Large intestine (tissue), 3 donors: ENCODE results near the gene TACC2. TPM values are rescaled to one million over a fixed set of nuclear protein-coding genes. Genes with fewer than 3 reads are reported as not detected.

Experiments
- DNase-seq, 2 donors: peaks; one replicate each; pipeline versions ENCODE4 v3.0.0 to v3.0.0-alpha.2; 2013
- H3K27ac ChIP-seq: one replicate; pipeline ENCODE4 v1.5.1; 2013; ENCODE audit warnings: low read length
- H3K27me3 ChIP-seq: 2 replicates; pipeline ENCODE4 v1.6.1; 2013; ENCODE audit warnings: low read length; ENCODE audit not compliant: control insufficient read depth, insufficient read depth
- H3K36me3 ChIP-seq: 2 replicates; pipeline ENCODE4 v1.6.1; 2013; ENCODE audit warnings: low read length; ENCODE audit not compliant: control insufficient read depth, insufficient read depth
- H3K4me1 ChIP-seq: one replicate; pipeline ENCODE4 v1.6.1; 2013; ENCODE audit warnings: low read length; ENCODE audit not compliant: control insufficient read depth, insufficient read depth
- H3K4me3 ChIP-seq: one replicate; pipeline ENCODE4 v1.5.1; 2013; ENCODE audit warnings: low read length
- H3K9me3 ChIP-seq: one replicate; pipeline ENCODE4 v1.6.1; 2013; ENCODE audit warnings: mild to moderate bottlenecking, low read depth, low read length, moderate library complexity; ENCODE audit not compliant: control insufficient read depth
- whole genome bisulfite sequencing: methylation state at CpG from one replicate; pipeline ENCODE4 v1.1.5; 2013; ENCODE audit warnings: low lambda C conversion rate; ENCODE audit not compliant: insufficient coverage; 5-methylcytosine and 5-hydroxymethylcytosine counted together
- polyA plus RNA-seq: library from polyadenylated mRNA; unstranded; fragments of 120-200 nt; gene quantifications from one replicate; pipeline ENCODE4 v1.2.1, GENCODE V29; 2013

The TACC2 gene
- polyA plus RNA-seq, 1 donor: 85.5 TPM

DNA sequence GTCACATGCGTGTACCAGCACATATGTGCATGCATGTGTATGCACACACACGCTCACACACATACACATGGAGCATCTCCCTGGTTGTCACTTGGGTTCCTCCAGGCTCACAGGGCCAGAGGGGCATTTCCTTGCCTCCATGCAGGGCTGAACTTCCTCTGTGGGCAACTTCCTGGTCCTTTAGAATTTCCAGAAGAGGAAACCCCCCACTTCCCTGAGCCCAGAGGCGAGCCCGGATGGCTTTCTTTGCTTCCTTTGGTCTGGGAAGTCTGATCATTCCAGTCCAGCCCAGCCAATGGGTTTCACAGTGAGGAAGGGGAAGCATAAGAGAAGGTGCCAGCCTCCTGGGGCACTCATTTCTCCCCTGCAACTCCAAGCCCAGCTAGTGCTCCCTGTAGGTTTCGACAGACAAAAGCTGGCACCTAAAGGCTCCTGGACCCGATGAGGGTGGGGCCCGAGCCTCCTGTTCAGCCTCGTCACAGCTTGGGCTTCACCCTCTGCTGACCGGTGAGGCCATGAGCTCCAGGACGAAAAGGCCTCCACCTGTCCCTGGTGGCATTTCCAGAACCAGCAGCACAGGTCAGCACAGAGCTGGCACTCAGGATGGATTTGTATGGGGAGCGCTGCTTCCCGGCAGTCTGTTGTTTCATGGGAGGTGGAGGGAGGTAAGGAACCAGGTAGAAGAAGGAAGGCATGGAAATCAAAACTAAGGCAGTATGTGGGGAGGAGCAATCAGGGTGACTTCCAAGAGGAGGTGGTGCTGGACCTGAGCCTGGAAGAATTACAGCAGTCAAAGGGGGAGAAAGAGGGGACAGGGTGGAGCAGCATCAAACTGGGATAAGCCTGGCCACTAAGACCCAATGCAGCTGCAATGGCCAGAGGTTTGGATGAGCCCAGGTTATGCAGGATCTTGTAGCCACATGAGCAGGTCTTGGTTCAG, 305.8 kb downstream of the TACC2 start:
- no peaks in the 10 kb centered on the region for H3K27me3 ChIP-seq
- H3K9me3 ChIP-seq: no peaks in the 10 kb centered on the region
- no peaks in the 10 kb centered on the region for H3K36me3 ChIP-seq
- no peak overlapping the region for H3K4me3 ChIP-seq
- no peak for DNase-seq
- H3K4me1 ChIP-seq: no peaks in the 10 kb centered on the region
- WGBS: no CpG with 5 or more reads among the region's 12 CpGs
- H3K27ac ChIP-seq: no peak overlapping the region

GRCh38 chr10:122295451-122295809, 306.5 kb downstream of the TACC2 start:
- no peak overlapping the region for H3K27ac ChIP-seq
- H3K36me3 ChIP-seq: no peaks in the 10 kb centered on the region
- no peak overlapping the region for H3K4me3 ChIP-seq
- no peak for DNase-seq
- WGBS: no CpG with 5 or more reads among the region's 4 CpGs
- H3K27me3 ChIP-seq: no peaks in the 10 kb centered on the region
- no peaks in the 10 kb centered on the region for H3K4me1 ChIP-seq
- H3K9me3 ChIP-seq: no peaks in the 10 kb centered on the region

DNA sequence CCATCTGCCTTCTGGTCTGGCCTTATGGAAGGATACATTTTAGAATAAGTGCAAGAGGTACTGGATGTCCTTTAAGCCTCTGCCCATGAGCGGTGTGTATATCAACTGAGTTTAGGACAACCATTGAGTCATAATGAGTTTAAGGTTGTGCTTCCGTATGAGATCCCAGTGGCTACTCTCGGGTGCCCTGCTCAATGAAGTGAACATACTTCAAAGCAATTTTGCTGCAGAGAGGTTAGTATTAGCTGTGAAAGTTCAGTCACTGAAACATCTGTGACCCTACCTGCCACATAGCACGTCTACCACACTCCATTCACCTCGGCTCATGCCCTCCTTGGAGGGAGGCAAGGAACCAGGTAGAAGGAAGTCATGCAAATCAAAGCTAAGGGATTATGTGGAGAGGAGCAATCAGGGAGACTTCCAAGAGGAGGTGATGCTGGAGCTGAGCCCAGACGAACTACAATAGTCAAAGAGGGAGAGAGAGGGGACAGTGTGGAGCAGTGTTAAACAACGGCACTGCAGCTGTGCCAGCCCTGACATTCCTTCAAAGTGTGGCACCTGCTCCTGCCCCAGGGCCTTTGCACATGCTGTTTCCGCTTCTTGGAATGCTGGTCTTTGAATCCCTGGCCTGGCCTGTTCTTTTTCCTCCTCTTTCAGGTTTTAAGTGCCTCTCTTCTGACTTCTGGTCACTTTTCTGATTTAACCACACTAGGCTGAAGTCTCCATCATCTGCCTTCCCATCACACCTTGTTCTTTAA, 307.6 kb downstream of the TACC2 start:
- no peak overlapping the region for H3K27ac ChIP-seq
- no peaks in the 10 kb centered on the region for H3K27me3 ChIP-seq
- H3K9me3 ChIP-seq: no peaks in the 10 kb centered on the region
- peaks cover 4% of the 10 kb centered on the region for H3K4me1 ChIP-seq
- no peaks in the 10 kb centered on the region for H3K36me3 ChIP-seq
- no peak overlapping the region for H3K4me3 ChIP-seq
- WGBS: no CpG with 5 or more reads among the region's 8 CpGs
- no peak for DNase-seq

- Histone ChIP-seq H3K9me3 (no peaks in the 10 kb centered on the region), H3K27ac (no peak overlapping the region), H3K4me3 (no peak overlapping the region), H3K36me3 (no peaks in the 10 kb centered on the region), H3K27me3 (no peaks in the 10 kb centered on the region), H3K4me1 (peaks cover 9% of the 10 kb centered on the region)
- DNase-seq: no peak
- WGBS: no CpG with 5 or more reads among the region's 8 CpGs
Measured at GRCh38 chr10:122297583-122297982, 308.6 kb downstream of the TACC2 start.

GRCh38 chr10:122298206-122298597, 309.2 kb downstream of the TACC2 start:
- no CpG with 5 or more reads among the region's 6 CpGs for WGBS
- DNase-seq: no peak
- no peak overlapping the region for H3K4me3 ChIP-seq
- H3K27ac ChIP-seq: no peak overlapping the region
- no peaks in the 10 kb centered on the region for H3K9me3 ChIP-seq
- H3K27me3 ChIP-seq: no peaks in the 10 kb centered on the region
- peaks cover 9% of the 10 kb centered on the region for H3K4me1 ChIP-seq
- no peaks in the 10 kb centered on the region for H3K36me3 ChIP-seq

GRCh38 chr10:122298598-122299301, 309.8 kb downstream of the TACC2 start:
- peaks cover 9% of the 10 kb centered on the region for H3K4me1 ChIP-seq
- peak; percentile 73 to 74 for DNase-seq
- peak overlapping the region; percentile 25 for H3K4me3 ChIP-seq
- H3K27me3 ChIP-seq: no peaks in the 10 kb centered on the region
- H3K27ac ChIP-seq: no peak overlapping the region
- H3K36me3 ChIP-seq: no peaks in the 10 kb centered on the region
- H3K9me3 ChIP-seq: no peaks in the 10 kb centered on the region
- no CpG with 5 or more reads among the region's 15 CpGs for WGBS

- H3K4me3 ChIP-seq: no peak overlapping the region
- H3K36me3 ChIP-seq: no peaks in the 10 kb centered on the region
- 89% methylated on average over 3 of the region's 14 CpGs for WGBS
- DNase-seq: no peak
- no peaks in the 10 kb centered on the region for H3K9me3 ChIP-seq
- H3K4me1 ChIP-seq: peaks cover 9% of the 10 kb centered on the region
- H3K27me3 ChIP-seq: no peaks in the 10 kb centered on the region
- no peak overlapping the region for H3K27ac ChIP-seq
Measured at GRCh38 chr10:122299423-122300075, 310.6 kb downstream of the TACC2 start.

- H3K4me3 ChIP-seq: no peak overlapping the region
- no peaks in the 10 kb centered on the region for H3K9me3 ChIP-seq
- WGBS: 70% methylated on average over 2 of the region's 12 CpGs
- no peak overlapping the region for H3K27ac ChIP-seq
- no peaks in the 10 kb centered on the region for H3K36me3 ChIP-seq
- no peaks in the 10 kb centered on the region for H3K27me3 ChIP-seq
- H3K4me1 ChIP-seq: peaks cover 9% of the 10 kb centered on the region
- peak in 1 of 2 donors; percentile 62 for DNase-seq
Measured at GRCh38 chr10:122301055-122301810, 312.3 kb downstream of the TACC2 start.

DNA sequence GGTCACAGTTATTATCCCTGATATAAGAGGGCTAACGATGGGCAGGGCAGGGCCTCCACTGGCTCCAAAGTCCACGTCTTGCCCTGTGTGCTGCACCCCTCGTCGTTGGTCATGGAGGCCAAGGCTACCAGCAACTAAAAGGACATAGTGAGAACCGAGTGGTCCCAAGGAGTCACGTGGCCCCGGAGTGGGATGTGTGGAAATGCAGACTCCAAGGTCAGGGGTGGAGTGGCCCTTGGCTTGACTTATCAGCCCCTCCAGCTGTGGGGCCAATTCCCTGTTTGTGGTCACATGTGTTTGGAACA, 312.8 kb downstream of the TACC2 start:
- no peaks in the 10 kb centered on the region for H3K27me3 ChIP-seq
- no peak overlapping the region for H3K4me3 ChIP-seq
- no peaks in the 10 kb centered on the region for H3K36me3 ChIP-seq
- no CpG with 5 or more reads among the region's 7 CpGs for WGBS
- DNase-seq: peak in 1 of 2 donors; percentile 30
- no peak overlapping the region for H3K27ac ChIP-seq
- no peaks in the 10 kb centered on the region for H3K9me3 ChIP-seq
- H3K4me1 ChIP-seq: peaks cover 9% of the 10 kb centered on the region
